Progenitor cell of endocrine pancreas (in vitro differentiated cells): Measurements from ENCODE around the gene SACM1L. TPM values are rescaled to one million over a fixed set of nuclear protein-coding genes. Genes with fewer than 3 reads are reported as not detected.

Experiments used
- DNase-seq: peaks from one replicate; pipeline ENCODE4 v3.0.0; 2021; ENCODE audit warnings: low spot score; ENCODE audit not compliant: unreplicated experiment
- H3K27ac Mint-ChIP-seq: 2 replicates; pipeline ENCODE4 v1.8.0; 2021; ENCODE audit warnings: mild to moderate bottlenecking, moderate library complexity, mixed read lengths
- H3K27me3 Mint-ChIP-seq: 2 replicates; pipeline ENCODE4 v1.8.0; 2021; ENCODE audit warnings: mixed read lengths
- H3K36me3 Mint-ChIP-seq: 2 replicates; pipeline ENCODE4 v1.8.0; 2022; ENCODE audit warnings: mixed read lengths; ENCODE audit not compliant: insufficient read depth
- H3K4me1 Mint-ChIP-seq: 2 replicates; pipeline ENCODE4 v1.8.0; 2021; ENCODE audit warnings: low read depth, mixed read lengths
- H3K4me3 Mint-ChIP-seq: 2 replicates; pipeline ENCODE4 v1.8.0; 2021; ENCODE audit warnings: low read depth, mild to moderate bottlenecking, moderate library complexity, mixed read lengths
- H3K9me3 Mint-ChIP-seq: 2 replicates; pipeline ENCODE4 v1.8.0; 2021; ENCODE audit warnings: low read depth, mixed read lengths
- total RNA-seq: library from RNA; stranded (reverse); gene quantifications from 2 replicates; pipeline ENCODE4 v1.2.1, GENCODE V29; 2021
- TF ChIP-seq, protein P1 (sequence below): fragments of 200-600 bp; sonication (generic); IDR thresholded peaks from one replicate; pipeline ENCODE4 v1.5.0; 2021; ENCODE audit warnings: antibody characterized with exemption, mild to moderate bottlenecking; ENCODE audit not compliant: unreplicated experiment

Gene SACM1L
- total RNA-seq, 1 donor from 2014 or later = 56.7 TPM

DNA sequence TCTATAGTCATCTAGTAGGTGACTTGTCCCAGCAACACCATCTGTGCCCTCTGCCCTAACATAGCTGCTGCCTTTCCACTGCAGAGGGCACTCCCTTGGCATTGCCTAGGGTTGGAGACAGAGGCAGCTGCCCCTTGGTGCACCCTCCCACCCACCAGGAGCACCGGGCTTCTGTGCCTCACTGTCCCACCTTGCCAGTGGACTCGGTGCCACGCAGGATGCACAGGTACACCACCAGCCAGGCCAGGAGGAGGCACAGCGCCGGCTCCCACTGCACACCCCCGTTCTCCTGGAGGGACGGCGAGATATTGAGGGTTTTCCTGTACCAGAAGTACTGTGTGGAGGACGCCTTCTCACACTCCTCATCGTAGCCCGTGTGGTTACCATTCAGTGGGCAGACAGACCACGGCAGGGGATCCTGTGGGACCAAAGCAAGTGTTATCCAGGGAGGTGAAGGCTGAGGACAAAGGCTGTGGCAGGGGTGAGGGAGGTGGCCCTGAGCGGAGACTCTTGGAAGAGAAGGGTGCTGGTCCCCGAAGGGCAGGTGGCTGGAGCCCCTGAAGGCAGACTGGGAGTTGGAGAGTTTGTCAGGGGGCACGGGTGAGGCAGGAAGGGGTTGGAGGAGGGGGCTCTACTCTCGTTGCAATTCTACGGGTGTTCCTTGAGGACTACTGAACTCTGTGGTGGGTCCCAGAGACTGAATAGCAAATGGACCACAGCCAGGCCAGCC lies 86.5 kb downstream of the SACM1L start:
- H3K4me1 Mint-ChIP-seq = peaks cover 6% of the 10 kb centered on the region
- H3K27ac Mint-ChIP-seq = no peak overlapping the region
- H3K27me3 Mint-ChIP-seq = peaks cover 21% of the 10 kb centered on the region
- H3K36me3 Mint-ChIP-seq = no peaks in the 10 kb centered on the region
- no peak overlapping the region for H3K4me3 Mint-ChIP-seq
- no peak for DNase-seq
- H3K9me3 Mint-ChIP-seq = no peaks in the 10 kb centered on the region
- TF ChIP-seq, protein P1, sequence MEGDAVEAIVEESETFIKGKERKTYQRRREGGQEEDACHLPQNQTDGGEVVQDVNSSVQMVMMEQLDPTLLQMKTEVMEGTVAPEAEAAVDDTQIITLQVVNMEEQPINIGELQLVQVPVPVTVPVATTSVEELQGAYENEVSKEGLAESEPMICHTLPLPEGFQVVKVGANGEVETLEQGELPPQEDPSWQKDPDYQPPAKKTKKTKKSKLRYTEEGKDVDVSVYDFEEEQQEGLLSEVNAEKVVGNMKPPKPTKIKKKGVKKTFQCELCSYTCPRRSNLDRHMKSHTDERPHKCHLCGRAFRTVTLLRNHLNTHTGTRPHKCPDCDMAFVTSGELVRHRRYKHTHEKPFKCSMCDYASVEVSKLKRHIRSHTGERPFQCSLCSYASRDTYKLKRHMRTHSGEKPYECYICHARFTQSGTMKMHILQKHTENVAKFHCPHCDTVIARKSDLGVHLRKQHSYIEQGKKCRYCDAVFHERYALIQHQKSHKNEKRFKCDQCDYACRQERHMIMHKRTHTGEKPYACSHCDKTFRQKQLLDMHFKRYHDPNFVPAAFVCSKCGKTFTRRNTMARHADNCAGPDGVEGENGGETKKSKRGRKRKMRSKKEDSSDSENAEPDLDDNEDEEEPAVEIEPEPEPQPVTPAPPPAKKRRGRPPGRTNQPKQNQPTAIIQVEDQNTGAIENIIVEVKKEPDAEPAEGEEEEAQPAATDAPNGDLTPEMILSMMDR = no peak

DNA sequence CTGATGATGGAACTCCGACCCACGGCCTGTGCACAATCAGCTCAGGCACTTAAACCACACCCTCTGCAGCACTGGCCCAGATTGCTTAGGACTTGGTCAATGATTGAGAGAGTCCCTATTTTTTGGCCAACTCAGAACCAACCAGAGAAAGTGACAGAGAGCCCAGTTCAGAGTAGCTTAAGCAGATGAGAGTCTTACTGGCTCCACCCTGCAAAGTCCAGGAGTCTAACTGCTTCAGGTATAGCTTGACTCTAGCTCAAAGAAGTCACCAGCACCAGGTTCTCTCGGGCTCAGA lies 87.1 kb downstream of the SACM1L start:
- Mint-ChIP-seq H3K4me1 (peaks cover 6% of the 10 kb centered on the region), H3K4me3 (no peak overlapping the region), H3K27me3 (peaks cover 21% of the 10 kb centered on the region), H3K36me3 (no peaks in the 10 kb centered on the region), H3K27ac (no peak overlapping the region), H3K9me3 (no peaks in the 10 kb centered on the region)
- DNase-seq = no peak
- TF ChIP-seq, protein P1 = no peak

DNA sequence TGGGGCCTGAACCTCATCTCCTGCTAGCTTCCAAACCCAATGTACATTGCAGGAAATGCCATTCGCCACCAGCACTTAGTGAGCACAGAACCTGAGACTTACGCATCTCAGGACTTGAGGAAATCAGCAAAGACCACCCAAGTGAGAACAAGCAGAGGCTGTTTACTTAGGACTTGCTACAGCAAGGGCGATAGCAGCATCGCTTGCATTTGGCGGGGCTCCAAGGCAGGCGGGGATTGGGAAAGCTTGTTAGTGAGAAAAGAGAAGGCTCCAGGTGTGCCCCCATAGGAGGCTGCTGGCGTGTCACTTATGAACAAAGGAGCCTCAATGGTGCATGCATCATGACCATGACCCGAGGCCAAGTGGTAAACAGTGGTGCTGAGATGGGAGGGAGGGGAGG lies 87.4 kb downstream of the SACM1L start:
- DNase-seq = no peak
- no peak overlapping the region for H3K27ac Mint-ChIP-seq

DNA sequence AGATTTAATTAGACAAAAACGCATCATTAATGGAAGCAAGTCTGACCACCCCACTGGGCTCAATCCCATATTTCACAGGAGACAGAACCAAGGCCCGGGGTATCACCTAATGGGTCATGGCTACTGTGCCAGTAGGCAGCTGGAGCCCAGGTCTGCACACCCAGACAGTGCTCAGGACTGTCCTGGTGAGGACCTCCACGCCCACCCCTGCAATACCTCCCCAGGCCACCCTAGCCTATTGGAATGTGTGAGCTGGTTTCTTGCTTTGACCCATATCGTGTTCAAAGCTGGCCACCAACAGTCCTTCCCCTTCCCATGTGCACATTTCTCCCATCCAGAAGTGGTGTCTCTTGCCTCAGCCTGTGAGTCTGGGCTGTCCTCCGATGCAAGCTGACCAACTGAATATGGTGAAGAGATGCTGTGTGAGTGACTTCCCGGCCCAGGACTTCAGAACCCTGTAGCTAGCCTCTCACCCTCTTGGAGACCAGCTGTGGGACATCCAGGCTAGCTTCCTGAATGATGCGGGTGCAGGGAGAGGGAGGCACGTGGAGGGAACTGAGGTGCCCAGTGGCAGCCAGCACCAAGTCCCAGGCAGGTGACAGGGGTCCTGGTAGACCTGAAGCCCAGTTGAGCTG lies 88.0 kb downstream of the SACM1L start:
- TF ChIP-seq, protein P1 = no peak
- Mint-ChIP-seq H3K27ac (no peak overlapping the region), H3K36me3 (no peaks in the 10 kb centered on the region), H3K4me3 (no peak overlapping the region), H3K4me1 (peaks cover 6% of the 10 kb centered on the region), H3K9me3 (no peaks in the 10 kb centered on the region), H3K27me3 (peaks cover 16% of the 10 kb centered on the region)
- no peak for DNase-seq

More for the DNA sequence above, 87.4 kb downstream of the SACM1L start:
- H3K27me3 Mint-ChIP-seq = peaks cover 20% of the 10 kb centered on the region
- TF ChIP-seq, protein P1 = no peak
- no peak overlapping the region for H3K4me3 Mint-ChIP-seq
- peaks cover 6% of the 10 kb centered on the region for H3K4me1 Mint-ChIP-seq
- no peaks in the 10 kb centered on the region for H3K36me3 Mint-ChIP-seq
- no peaks in the 10 kb centered on the region for H3K9me3 Mint-ChIP-seq

DNA sequence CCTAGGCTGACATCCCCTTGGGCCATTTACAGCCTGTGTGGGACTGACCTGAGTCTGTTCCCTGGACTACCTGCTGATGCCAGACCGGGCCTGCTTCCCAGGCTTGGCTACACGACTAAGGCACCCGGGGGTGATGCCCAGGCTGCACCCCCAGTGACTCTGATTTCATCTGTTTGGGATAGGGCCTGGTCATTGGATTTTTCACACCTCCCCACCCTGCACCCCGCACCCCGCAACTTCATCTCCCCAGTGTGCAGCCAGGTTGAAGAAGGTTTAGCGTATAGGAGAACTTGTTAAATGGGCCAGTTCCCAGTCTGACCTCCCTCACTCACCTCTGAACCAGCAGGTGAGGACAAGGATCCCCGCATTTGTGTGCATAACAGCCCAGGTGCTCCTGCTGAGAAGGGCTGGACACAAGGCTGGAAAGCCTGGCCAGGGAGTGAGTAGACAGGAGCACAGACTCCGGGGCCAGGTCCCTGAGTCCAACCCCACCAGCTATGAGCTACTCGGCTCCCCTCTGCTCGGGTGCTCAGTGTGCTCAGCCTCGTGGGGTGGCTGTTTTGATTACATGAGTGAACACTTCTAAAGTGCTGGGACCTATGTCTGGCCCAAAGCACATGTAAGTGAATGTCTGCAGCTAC lies 88.7 kb downstream of the SACM1L start:
- H3K4me3 Mint-ChIP-seq = no peak overlapping the region
- no peaks in the 10 kb centered on the region for H3K36me3 Mint-ChIP-seq
- peaks cover 6% of the 10 kb centered on the region for H3K4me1 Mint-ChIP-seq
- DNase-seq = no peak
- H3K27ac Mint-ChIP-seq = no peak overlapping the region
- TF ChIP-seq, protein P1 = no peak
- H3K9me3 Mint-ChIP-seq = no peaks in the 10 kb centered on the region
- peaks cover 16% of the 10 kb centered on the region for H3K27me3 Mint-ChIP-seq
